Panc1 (cell line): ENCODE results near the gene CD14. TPM values are rescaled to one million over a fixed set of nuclear protein-coding genes. Genes with fewer than 3 reads are reported as not detected.
"Not testable (repeated sequence)": the region's sequence is repeated elsewhere in the genome, so short reads cannot be mapped to it uniquely, and the experiment has no call there.

Experiments used
- ATAC-seq: fragments of 200-7000 bp; cut with Tn5 transposase; 2 replicates; pipeline ENCODE4 v1.9.1; 2020; ENCODE audit warnings: mild to moderate bottlenecking, moderate library complexity
- BruUV-seq: library from RNA; stranded (reverse); fragments of 400-500 nt; replicated peaks from 2 replicates; lab custom pipeline; 2021; lab: Mats Ljungman, UMichigan
- CTCF ChIA-PET: fragments of 300-600 bp; sonication (Branson Sonifier 250); formaldehyde crosslinking; loops from one replicate; lab custom pipeline; 2022; ENCODE audit warnings: antibody characterized with exemption; lab: Charles Lee
- POLR2A ChIA-PET: fragments of 300-600 bp; sonication (Branson Sonifier 250); formaldehyde crosslinking; loops from one replicate; lab custom pipeline; 2022; ENCODE audit warnings: antibody characterized with exemption; lab: Charles Lee
- DNase-seq: peaks from one replicate; pipeline ENCODE4 v3.0.0-alpha.2; 2010; ENCODE audit warnings: low read depth, low spot score
- H3K27ac ChIP-seq: 2 replicates; pipeline ENCODE4 v1.5.1; 2011; ENCODE audit warnings: mild to moderate bottlenecking, low read length, inconsistent platforms
- H3K27me3 ChIP-seq: fragments of 200-500 bp; sonication (Bioruptor generic); 2 replicates; pipeline ENCODE4 v1.6.0; 2014; ENCODE audit warnings: low read length, inconsistent platforms; ENCODE audit not compliant: control insufficient read depth, insufficient read depth
- H3K36me3 ChIP-seq: fragments of 200-500 bp; sonication (Bioruptor generic); 2 replicates; pipeline ENCODE4 v1.5.1; 2014; ENCODE audit warnings: inconsistent platforms, mild to moderate bottlenecking, low read length, moderate library complexity; ENCODE audit not compliant: control insufficient read depth, insufficient read depth
- H3K4me1 ChIP-seq: 2 replicates; pipeline ENCODE4 v1.5.1; 2011; ENCODE audit warnings: inconsistent platforms, mild to moderate bottlenecking, low read length, moderate library complexity; ENCODE audit not compliant: control insufficient read depth, insufficient read depth
- H3K4me3 ChIP-seq, 2 experiments: 2 replicates each; pipeline ENCODE4 v1.5.1; 2011 to 2012; ENCODE audit warnings: low read depth in 2 of 2, low read length in 2 of 2, mild to moderate bottlenecking in 2 of 2, inconsistent platforms in 1 of 2, moderate library complexity in 1 of 2
- H3K9me3 ChIP-seq: fragments of 200-500 bp; sonication (Bioruptor generic); 2 replicates; pipeline ENCODE4 v1.5.1; 2014; ENCODE audit warnings: low read depth, mild to moderate bottlenecking, inconsistent platforms, low read length, moderate library complexity; ENCODE audit not compliant: control insufficient read depth, insufficient read depth
- CTCF ChIP-seq: fragments of 450-650 bp; IDR thresholded peaks from 2 replicates; pipeline ENCODE4 v1.5.1; 2017; ENCODE audit warnings: mild to moderate bottlenecking
- POLR2AphosphoS5 ChIP-seq: IDR thresholded peaks from 2 replicates; pipeline ENCODE4 v1.6.1; 2012; ENCODE audit warnings: mild to moderate bottlenecking, low read depth, low read length, moderate library complexity
- REST ChIP-seq, 2 experiments: IDR thresholded peaks; 2 replicates each; pipeline ENCODE4 v1.6.1; 2011 to 2012; ENCODE audit warnings: low read depth in 2 of 2, control low read depth in 1 of 2, low read length in 1 of 2, mild to moderate bottlenecking in 1 of 2, moderate library complexity in 1 of 2; ENCODE audit not compliant: insufficient read depth in 1 of 2
- SIN3A ChIP-seq: IDR thresholded peaks from 2 replicates; pipeline ENCODE4 v1.6.1; 2012; ENCODE audit warnings: low read depth, mild to moderate bottlenecking, low read length, moderate library complexity, borderline replicate concordance; ENCODE audit not compliant: insufficient read depth
- TCF7L2 ChIP-seq: IDR thresholded peaks from 2 replicates; pipeline ENCODE4 v1.6.1; 2011; ENCODE audit warnings: mild to moderate bottlenecking, low read depth, low read length, inconsistent platforms
- in situ Hi-C: cut with HindIII; loops from 2 replicates; pipeline ENCODE4 v1.10.0; 2016; ENCODE audit warnings: low sequenced_read_pairs, low pct_unique_long_range_greater_than_20kb
- intact Hi-C: fragments of 100-400 bp; cut with micrococcal nuclease; formaldehyde crosslinking; loops from one replicate; pipeline ENCODE4 v1.10.0; 2022; ENCODE audit not compliant: unreplicated experiment
- total RNA-seq: library from RNA; stranded (reverse); gene quantifications from one replicate; pipeline ENCODE4 v1.2.1, GENCODE V29; 2021; ENCODE audit not compliant: unreplicated experiment

Gene CD14
- total RNA-seq, 1 experiment from 2014 or later: 2.5 TPM

GRCh38 chr5:140627972-140628371 is 5.0 kb downstream of the CD14 start:
- BruUV-seq: no TSS peak
- no peak overlapping the region for H3K4me3 ChIP-seq
- DNase-seq (no peak), ATAC-seq (no peak)
- peaks cover 15% of the 10 kb centered on the region; the same call in 1 of the 2 replicates for H3K9me3 ChIP-seq
- H3K36me3 ChIP-seq: no peaks in the 10 kb centered on the region
- CTCF ChIA-PET: interaction anchor here (0.7 kb wide), 1 partner anchor 657 kb away, joined by 6 read pairs; no protein-coding TSS in a partner anchor
- intact Hi-C loops: no loop called here
- TF ChIP-seq POLR2AphosphoS5: no peak
- no peak for TF ChIP-seq REST (IDR thresholded peaks at IDR 0.05; ENCODE audit: insufficient read depth in 1 of 2, low read depth in 2 of 2, low read length in 1 of 2)
- TF ChIP-seq TCF7L2: no peak
- no peak for TF ChIP-seq CTCF
- no peak for TF ChIP-seq SIN3A
- no peaks in the 10 kb centered on the region for H3K27me3 ChIP-seq
- in situ Hi-C loops: no loop called here
- POLR2A ChIA-PET: no interaction called here
- H3K4me1 ChIP-seq: peaks cover under 1% of the 10 kb centered on the region; the same call in 1 of the 2 replicates
- no peak overlapping the region for H3K27ac ChIP-seq

- CTCF ChIA-PET, intact Hi-C loops, H3K4me1 ChIP-seq, DNase-seq, H3K27ac ChIP-seq, BruUV-seq, in situ Hi-C loops, ATAC-seq, H3K36me3 ChIP-seq, H3K4me3 ChIP-seq, H3K27me3 ChIP-seq: not testable (repeated sequence)
- H3K9me3 ChIP-seq: peaks cover 15% of the 10 kb centered on the region; the same call in 1 of the 2 replicates
- POLR2A ChIA-PET: interaction anchor here (0.6 kb wide), 1 partner anchor 1029 kb away, joined by 6 read pairs; no protein-coding TSS in a partner anchor
These were observed 8.1 kb downstream of the CD14 start for GRCh38 chr5:140624886-140625285.

- CTCF ChIA-PET: not testable (repeated sequence)
These were observed 9.9 kb downstream of the CD14 start for GRCh38 chr5:140623061-140623460.

More at GRCh38 chr5:140623061-140623460, 9.9 kb downstream of the CD14 start:
- POLR2A ChIA-PET, H3K27ac ChIP-seq, intact Hi-C loops, H3K27me3 ChIP-seq, DNase-seq, H3K4me1 ChIP-seq, in situ Hi-C loops, BruUV-seq, H3K4me3 ChIP-seq, H3K36me3 ChIP-seq, ATAC-seq, H3K9me3 ChIP-seq: not testable (repeated sequence)
